HepG2 (cell line): ENCODE results near the gene FAAP20. TPM values are rescaled to one million over a fixed set of nuclear protein-coding genes. Genes with fewer than 3 reads are reported as not detected.

Source experiments
- AGO2 ChIP-seq: fragments of 200-400 bp; formaldehyde crosslinking; optimal IDR thresholded peaks from 2 replicates; pipeline ENCODE3; 2017; ENCODE audit warnings: mild to moderate bottlenecking, low read depth, low read length, moderate library complexity
- AHR ChIP-seq: IDR thresholded peaks from 2 replicates; pipeline ENCODE4 v1.6.1; 2018; ENCODE audit warnings: missing genetic modification reagents, missing compliant biosample characterization
- ARNT2 ChIP-seq: sonication (generic); formaldehyde crosslinking; IDR thresholded peaks from 2 replicates; pipeline ENCODE4 v1.8.0; 2022; ENCODE audit warnings: mild to moderate bottlenecking, low read depth, missing genetic modification reagents, moderate library complexity
- BCLAF1 ChIP-seq: fragments of 450-650 bp; IDR thresholded peaks from 2 replicates; pipeline ENCODE4 v1.6.1; 2017; ENCODE audit warnings: mild to moderate bottlenecking
- FOXK2 ChIP-seq: fragments of 450-650 bp; IDR thresholded peaks from 2 replicates; pipeline ENCODE4 v1.6.1; 2016
- HNRNPLL ChIP-seq: fragments of 200-400 bp; formaldehyde crosslinking; IDR thresholded peaks from 2 replicates; pipeline ENCODE4 v1.6.1; 2017; ENCODE audit warnings: mild to moderate bottlenecking, low read depth, low read length; ENCODE audit not compliant: poor library complexity, severe bottlenecking
- KDM5B ChIP-seq: sonication (generic); formaldehyde crosslinking; IDR thresholded peaks from 2 replicates; pipeline ENCODE4 v1.4.0; 2020; ENCODE audit warnings: missing genetic modification reagents, mild to moderate bottlenecking, borderline replicate concordance
- MAX ChIP-seq: IDR thresholded peaks from 2 replicates; pipeline ENCODE4 v1.6.1; 2012; ENCODE audit warnings: inconsistent platforms
- MEIS2 ChIP-seq: sonication (generic); formaldehyde crosslinking; IDR thresholded peaks from 2 replicates; pipeline ENCODE4 v1.9.0; 2021; ENCODE audit warnings: mild to moderate bottlenecking, missing genetic modification reagents
- MTA1 ChIP-seq: sonication (generic); formaldehyde crosslinking; IDR thresholded peaks from 2 replicates; pipeline ENCODE4 v1.4.0; 2020; ENCODE audit warnings: missing genetic modification reagents, mild to moderate bottlenecking, borderline replicate concordance
- NFYC ChIP-seq: IDR thresholded peaks from 2 replicates; pipeline ENCODE4 v1.6.1; 2016; ENCODE audit warnings: missing genetic modification reagents, missing compliant biosample characterization
- RBM22 ChIP-seq: fragments of 200-400 bp; formaldehyde crosslinking; optimal IDR thresholded peaks from 2 replicates; pipeline ENCODE3; 2017; ENCODE audit warnings: mild to moderate bottlenecking, low read length, moderate library complexity
- SAP130 ChIP-seq: IDR thresholded peaks from 2 replicates; pipeline ENCODE4 v1.6.1; 2016; ENCODE audit warnings: low read depth
- SMAD3 ChIP-seq: sonication (generic); formaldehyde crosslinking; IDR thresholded peaks from 2 replicates; pipeline ENCODE4 v1.4.0; 2020; ENCODE audit warnings: missing genetic modification reagents
- TCF12 ChIP-seq, 2 experiments: fragments of 450-650 bp in 1 of 2; sonication (generic) in 1 of 2; formaldehyde crosslinking in 1 of 2; IDR thresholded peaks; 2 replicates each; pipeline versions ENCODE4 v1.6.1 to v1.8.0; 2017 to 2022; ENCODE audit warnings: antibody characterized with exemption in 1 of 2, mild to moderate bottlenecking in 1 of 2, missing genetic modification reagents in 1 of 2, moderate library complexity in 1 of 2
- TFDP1 ChIP-seq: IDR thresholded peaks from 2 replicates; pipeline ENCODE4 v1.6.1; 2016; ENCODE audit warnings: missing compliant biosample characterization, missing genetic modification reagents, borderline replicate concordance
- ZBTB33 ChIP-seq: sonication (generic); formaldehyde crosslinking; IDR thresholded peaks from 2 replicates; pipeline ENCODE4 v1.4.0; 2020; ENCODE audit warnings: missing genetic modification reagents
- ZBTB38 ChIP-seq: sonication (generic); formaldehyde crosslinking; IDR thresholded peaks from 2 replicates; pipeline ENCODE4 v1.5.1; 2020; ENCODE audit warnings: mild to moderate bottlenecking, missing genetic modification reagents
- ZIK1 ChIP-seq: sonication (generic); formaldehyde crosslinking; IDR thresholded peaks from 2 replicates; pipeline ENCODE4 v1.5.0; 2020; ENCODE audit warnings: mild to moderate bottlenecking, low read depth, missing genetic modification reagents, borderline replicate concordance
- ZNF101 ChIP-seq: sonication (generic); formaldehyde crosslinking; IDR thresholded peaks from 2 replicates; pipeline ENCODE4 v1.4.0; 2020; ENCODE audit warnings: mild to moderate bottlenecking, low read depth, missing genetic modification reagents, borderline replicate concordance
- ZNF549 ChIP-seq: sonication (generic); formaldehyde crosslinking; IDR thresholded peaks from 2 replicates; pipeline ENCODE4 v1.5.0; 2020; ENCODE audit warnings: missing genetic modification reagents
- ZNF598 ChIP-seq: sonication (generic); formaldehyde crosslinking; IDR thresholded peaks from 2 replicates; pipeline ENCODE4 v1.5.1; 2020; ENCODE audit warnings: mild to moderate bottlenecking, missing genetic modification reagents, borderline replicate concordance
- ZSCAN25 ChIP-seq: sonication (generic); formaldehyde crosslinking; IDR thresholded peaks from 2 replicates; pipeline ENCODE4 v1.8.0; 2022; ENCODE audit warnings: mild to moderate bottlenecking, missing genetic modification reagents
- polyA plus RNA-seq, 8 experiments: library from polyadenylated mRNA; depleted of rRNA in 3 of 8; stranded (reverse) in 7 of 8; unstranded in 1 of 8; fragments of >200 nt; fragmentation: Illumina TruSeq in 4 of 8; extraction: Trizol in 4 of 8; gene quantifications; 2 replicates each; pipeline versions ENCODE4 v1.2.1 to v1.2.3, GENCODE V29; 2011 to 2016; ENCODE audit warnings: low read depth in 4 of 8, missing spikeins in 1 of 8, mixed read lengths in 1 of 8; ENCODE audit not compliant: insufficient read depth in 1 of 8
- total RNA-seq, 5 experiments: library from RNA; depleted of rRNA; stranded (reverse); fragments of >200 nt; fragmentation: Illumina TruSeq; extraction: Trizol; gene quantifications; 2 replicates each; pipeline ENCODE4 v1.2.3, GENCODE V29; 2016; ENCODE audit warnings: low read depth in 1 of 5

Gene FAAP20
- total and polyA plus RNA-seq, 2 of the 13 experiments (the other 11 are each of a cell fraction or from before 2014, with no cell fraction given), result 9.6 to 10.8 TPM

- TF ChIP-seq ZBTB33 (CRISPR knock-in tag) (peak; percentile 94), ZNF598 (CRISPR knock-in tag) (no peak), MEIS2 (no peak), KDM5B (peak; percentile 47; the same call in 1 of the 2 replicates), SAP130 (CRISPR knock-in tag) (peak; percentile 24; the same call in 1 of the 2 replicates), SMAD3 (CRISPR knock-in tag) (no peak), TFDP1 (CRISPR knock-in tag) (peak; percentile 35; the same call in 1 of the 2 replicates), RBM22 (peak; percentile 38), BCLAF1 (no peak), ZNF101 (CRISPR knock-in tag) (no peak), ZBTB38 (CRISPR knock-in tag) (peak; percentile 98), FOXK2 (no peak), ARNT2 (CRISPR knock-in tag) (no peak), NFYC (CRISPR knock-in tag) (no peak), MAX (peak; percentile 73), AGO2 (peak; percentile 40), ZNF549 (CRISPR knock-in tag) (no peak), MTA1 (CRISPR knock-in tag) (0 out of 2 replicates have a peak, but pooled peaks have one; percentile 70), TCF12 (IDR thresholded peaks at IDR 0.05) (no peak), TCF12 (CRISPR knock-in tag; IDR thresholded peaks at IDR 0.05) (no peak; the same call in 1 of the 2 replicates), AHR (CRISPR knock-in tag) (no peak), ZIK1 (CRISPR knock-in tag) (no peak), ZSCAN25 (CRISPR knock-in tag) (0 out of 2 replicates have a peak, but pooled peaks have one; percentile 13), HNRNPLL (peak; percentile 20)
Measured at GRCh38 chr1:2238361-2239012, 43.9 kb upstream of the FAAP20 start (continued).
